HepG2 (cell line): Measurements from ENCODE around the gene AXIN1.

Experiments
- CEBPB ChIP-seq: IDR thresholded peaks from 2 replicates; pipeline ENCODE4 v1.6.1; 2011; ENCODE audit warnings: low read depth, low read length, improper control_type of control experiment, borderline replicate concordance
- ISX ChIP-seq: sonication (generic); formaldehyde crosslinking; conservative IDR thresholded peaks from 2 replicates; pipeline ENCODE4 v1.5.0; 2020; ENCODE audit warnings: missing genetic modification reagents
- NCOA2 ChIP-seq: sonication (generic); formaldehyde crosslinking; IDR thresholded peaks from 2 replicates; pipeline ENCODE4 v1.8.0; 2022; ENCODE audit warnings: inconsistent platforms
- NFIC ChIP-seq: IDR thresholded peaks from 2 replicates; pipeline ENCODE4 v1.6.1; 2012; ENCODE audit warnings: mild to moderate bottlenecking, low read length, inconsistent platforms
- RELA ChIP-seq: sonication (generic); formaldehyde crosslinking; IDR thresholded peaks from 2 replicates; pipeline ENCODE4 v1.4.0; 2020; ENCODE audit warnings: missing genetic modification reagents
- ZNF782 ChIP-seq: sonication (generic); formaldehyde crosslinking; IDR thresholded peaks from 2 replicates; pipeline ENCODE4 v1.4.0; 2020; ENCODE audit warnings: missing genetic modification reagents, mild to moderate bottlenecking, borderline replicate concordance
- ZNF879 ChIP-seq: sonication (generic); formaldehyde crosslinking; IDR thresholded peaks from 2 replicates; pipeline ENCODE4 v1.8.1; 2023; ENCODE audit warnings: missing genetic modification reagents
- ZSCAN25 ChIP-seq: sonication (generic); formaldehyde crosslinking; IDR thresholded peaks from 2 replicates; pipeline ENCODE4 v1.8.0; 2022; ENCODE audit warnings: mild to moderate bottlenecking, missing genetic modification reagents
- TF ChIP-seq, protein P1 (sequence below): sonication (generic); formaldehyde crosslinking; IDR thresholded peaks from 2 replicates; pipeline ENCODE4 v1.5.0; 2020; ENCODE audit warnings: mild to moderate bottlenecking, missing genetic modification reagents, moderate library complexity
- TF ChIP-seq, protein P2 (sequence below): sonication (generic); formaldehyde crosslinking; IDR thresholded peaks from 2 replicates; pipeline ENCODE4 v1.5.0; 2020; ENCODE audit warnings: mild to moderate bottlenecking, low read depth, missing genetic modification reagents, borderline replicate concordance
- TF ChIP-seq, protein P3 (sequence below): sonication (generic); formaldehyde crosslinking; IDR thresholded peaks from 2 replicates; pipeline ENCODE4 v1.8.1; 2022; ENCODE audit warnings: mild to moderate bottlenecking, missing genetic modification reagents
- TF ChIP-seq, protein P4 (sequence below): sonication (generic); formaldehyde crosslinking; IDR thresholded peaks from 2 replicates; pipeline ENCODE4 v1.8.0; 2023; ENCODE audit warnings: mild to moderate bottlenecking, missing genetic modification reagents

DNA sequence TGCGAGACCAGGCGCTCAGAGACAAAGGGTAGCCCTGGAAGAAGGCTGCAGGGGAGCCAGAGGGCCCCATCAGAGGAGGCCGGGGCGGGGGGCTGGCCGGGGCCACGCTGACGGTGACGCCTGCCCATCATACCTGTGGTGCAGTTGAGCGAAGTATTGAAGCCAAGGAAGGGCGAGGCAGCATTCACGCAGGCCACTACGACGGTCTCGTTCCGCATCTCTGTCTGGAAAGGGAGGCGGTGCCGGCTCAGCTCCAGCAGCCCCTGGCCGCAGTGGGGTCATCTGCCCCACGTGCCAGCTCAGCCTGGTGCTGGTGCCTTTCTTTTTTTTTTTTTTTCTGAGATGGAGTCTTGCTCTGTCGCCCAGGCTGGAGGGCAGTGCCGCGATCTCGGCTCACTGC, 22.7 kb upstream of the AXIN1 start:
- TF ChIP-seq, protein P1, sequence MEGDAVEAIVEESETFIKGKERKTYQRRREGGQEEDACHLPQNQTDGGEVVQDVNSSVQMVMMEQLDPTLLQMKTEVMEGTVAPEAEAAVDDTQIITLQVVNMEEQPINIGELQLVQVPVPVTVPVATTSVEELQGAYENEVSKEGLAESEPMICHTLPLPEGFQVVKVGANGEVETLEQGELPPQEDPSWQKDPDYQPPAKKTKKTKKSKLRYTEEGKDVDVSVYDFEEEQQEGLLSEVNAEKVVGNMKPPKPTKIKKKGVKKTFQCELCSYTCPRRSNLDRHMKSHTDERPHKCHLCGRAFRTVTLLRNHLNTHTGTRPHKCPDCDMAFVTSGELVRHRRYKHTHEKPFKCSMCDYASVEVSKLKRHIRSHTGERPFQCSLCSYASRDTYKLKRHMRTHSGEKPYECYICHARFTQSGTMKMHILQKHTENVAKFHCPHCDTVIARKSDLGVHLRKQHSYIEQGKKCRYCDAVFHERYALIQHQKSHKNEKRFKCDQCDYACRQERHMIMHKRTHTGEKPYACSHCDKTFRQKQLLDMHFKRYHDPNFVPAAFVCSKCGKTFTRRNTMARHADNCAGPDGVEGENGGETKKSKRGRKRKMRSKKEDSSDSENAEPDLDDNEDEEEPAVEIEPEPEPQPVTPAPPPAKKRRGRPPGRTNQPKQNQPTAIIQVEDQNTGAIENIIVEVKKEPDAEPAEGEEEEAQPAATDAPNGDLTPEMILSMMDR (CRISPR knock-in tag) = no peak
- TF ChIP-seq, protein P2, sequence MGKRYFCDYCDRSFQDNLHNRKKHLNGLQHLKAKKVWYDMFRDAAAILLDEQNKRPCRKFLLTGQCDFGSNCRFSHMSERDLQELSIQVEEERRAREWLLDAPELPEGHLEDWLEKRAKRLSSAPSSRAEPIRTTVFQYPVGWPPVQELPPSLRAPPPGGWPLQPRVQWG = no peak
- TF ChIP-seq NFIC = no peak
- TF ChIP-seq ZNF879 (CRISPR knock-in tag) = no peak
- TF ChIP-seq, protein P3, sequence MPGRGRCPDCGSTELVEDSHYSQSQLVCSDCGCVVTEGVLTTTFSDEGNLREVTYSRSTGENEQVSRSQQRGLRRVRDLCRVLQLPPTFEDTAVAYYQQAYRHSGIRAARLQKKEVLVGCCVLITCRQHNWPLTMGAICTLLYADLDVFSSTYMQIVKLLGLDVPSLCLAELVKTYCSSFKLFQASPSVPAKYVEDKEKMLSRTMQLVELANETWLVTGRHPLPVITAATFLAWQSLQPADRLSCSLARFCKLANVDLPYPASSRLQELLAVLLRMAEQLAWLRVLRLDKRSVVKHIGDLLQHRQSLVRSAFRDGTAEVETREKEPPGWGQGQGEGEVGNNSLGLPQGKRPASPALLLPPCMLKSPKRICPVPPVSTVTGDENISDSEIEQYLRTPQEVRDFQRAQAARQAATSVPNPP = no peak
- TF ChIP-seq ISX (CRISPR knock-in tag) = no peak
- TF ChIP-seq, protein P4, sequence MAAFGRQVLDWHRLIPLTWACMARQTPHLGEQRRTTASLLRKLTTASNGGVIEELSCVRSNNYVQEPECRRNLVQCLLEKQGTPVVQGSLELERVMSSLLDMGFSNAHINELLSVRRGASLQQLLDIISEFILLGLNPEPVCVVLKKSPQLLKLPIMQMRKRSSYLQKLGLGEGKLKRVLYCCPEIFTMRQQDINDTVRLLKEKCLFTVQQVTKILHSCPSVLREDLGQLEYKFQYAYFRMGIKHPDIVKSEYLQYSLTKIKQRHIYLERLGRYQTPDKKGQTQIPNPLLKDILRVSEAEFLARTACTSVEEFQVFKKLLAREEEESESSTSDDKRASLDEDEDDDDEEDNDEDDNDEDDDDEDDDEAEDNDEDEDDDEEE = no peak
- no peak for TF ChIP-seq ZSCAN25
- no peak for TF ChIP-seq RELA (CRISPR knock-in tag)
- TF ChIP-seq ZNF782 (CRISPR knock-in tag) = no peak
- TF ChIP-seq CEBPB = no peak
- TF ChIP-seq NCOA2 (CRISPR knock-in tag) = no peak
